Activated T-cell treated with anti-CD3 and anti-CD28 coated beads, Interleukin-2, amount 50 U/mL, for 48 hours (primary cell): ENCODE data around the gene PSG1.

Source experiments
- DNase-seq, 2 experiments: peaks; one replicate each; pipeline ENCODE4 v3.0.0-alpha.2; 2020

Gene PSG1

GRCh38 chr19:42816894-42817293 lies 62.6 kb downstream of the PSG1 start:
- no peak for DNase-seq
